HCT116 (cell line): Measurements from ENCODE around the gene TMEM143. TPM values are rescaled to one million over a fixed set of nuclear protein-coding genes. Genes with fewer than 3 reads are reported as not detected.
"Not testable (repeated sequence)": the region's sequence is repeated elsewhere in the genome, so short reads cannot be mapped to it uniquely, and the experiment has no call there.

Source experiments
- ATAC-seq: fragments of 200-7000 bp; cut with Tn5 transposase; 2 replicates; pipeline ENCODE4 v1.9.1; 2020; ENCODE audit warnings: mild to moderate bottlenecking, moderate library complexity
- BruUV-seq: library from RNA; stranded (reverse); fragments of 400-500 nt; replicated peaks from 2 replicates; lab custom pipeline; 2021; lab: Mats Ljungman, UMichigan
- CTCF ChIA-PET: fragments of 300-600 bp; sonication (Branson Sonifier 250); formaldehyde crosslinking; loops from one replicate; lab custom pipeline; 2021; ENCODE audit warnings: antibody characterized with exemption; lab: Charles Lee
- POLR2A ChIA-PET: fragments of 300-600, 350-600 bp; sonication (Branson Sonifier 250); formaldehyde crosslinking; loops from one replicate; lab custom pipeline; 2021; ENCODE audit warnings: antibody characterized with exemption; lab: Charles Lee
- RAD21 ChIA-PET, 2 experiments: fragments of 300-600 bp; sonication (Branson Sonifier 250); formaldehyde crosslinking; loops; one replicate each; lab custom pipeline; 2023; ENCODE audit warnings: low total read pairs in 2 of 2; ENCODE audit not compliant: uncharacterized antibody in 2 of 2, unreplicated experiment in 2 of 2, low non-redundant PET in 1 of 2; lab: Charles Lee
- DNase-seq: peaks from one replicate; pipeline ENCODE4 v3.0.0-alpha.2; 2010; ENCODE audit warnings: low read depth, low spot score
- H2AFZ ChIP-seq: fragments of 200-600 bp; shearing (Covaris generic), sonication (generic); 2 replicates; pipeline ENCODE4 v1.6.1; 2017; ENCODE audit warnings: low read depth, mixed run types, mixed read lengths, antibody characterized with exemption, low read length; ENCODE audit not compliant: poor library complexity, severe bottlenecking
- H3K27ac ChIP-seq: 2 replicates; pipeline ENCODE4 v1.5.1; 2012; ENCODE audit warnings: low read depth, low read length
- H3K27me3 ChIP-seq: fragments of 200-600 bp; sonication (generic); 2 replicates; pipeline ENCODE4 v1.6.1; 2016; ENCODE audit warnings: mixed run types, low read length, mixed read lengths; ENCODE audit not compliant: insufficient read depth
- H3K36me3 ChIP-seq, 2 experiments: fragments of 200-500 bp in 1 of 2; fragments of 200-600 bp in 1 of 2; sonication (Bioruptor generic) in 1 of 2; sonication (generic) in 1 of 2; 2 replicates each; pipeline versions ENCODE4 v1.5.1 to v1.6.1; 2014 to 2016; ENCODE audit warnings: low read length in 2 of 2, inconsistent platforms in 1 of 2, mixed read lengths in 1 of 2, mixed run types in 1 of 2; ENCODE audit not compliant: insufficient read depth in 2 of 2, control insufficient read depth in 1 of 2
- H3K4me1 ChIP-seq, 2 experiments: fragments of 200-600 bp in 1 of 2; sonication (generic) in 1 of 2; 2 replicates each; pipeline versions ENCODE4 v1.5.1 to v1.6.1; 2012 to 2017; ENCODE audit warnings: low read length in 2 of 2, inconsistent platforms in 1 of 2, mild to moderate bottlenecking in 1 of 2, mixed read lengths in 1 of 2, mixed run types in 1 of 2, moderate library complexity in 1 of 2; ENCODE audit not compliant: insufficient read depth in 2 of 2, control insufficient read depth in 1 of 2
- H3K4me2 ChIP-seq: fragments of 200-600 bp; sonication (generic); 2 replicates; pipeline ENCODE4 v1.6.1; 2017; ENCODE audit warnings: mixed run types, low read length, mixed read lengths
- H3K4me3 ChIP-seq, 2 experiments: fragments of 200-600 bp in 1 of 2; sonication (generic) in 1 of 2; replicated peaks in 1 of 2; 2 replicates each; pipeline ENCODE4 v1.5.1; 2011 to 2016; ENCODE audit warnings: low read length in 2 of 2, control low read depth in 1 of 2, low read depth in 1 of 2, mild to moderate bottlenecking in 1 of 2, mixed read lengths in 1 of 2, mixed run types in 1 of 2
- H3K79me2 ChIP-seq: fragments of 200-600 bp; sonication (generic); 2 replicates; pipeline ENCODE4 v1.6.1; 2017; ENCODE audit warnings: mild to moderate bottlenecking, mixed run types, low read length, moderate library complexity, mixed read lengths; ENCODE audit not compliant: insufficient read depth
- H3K9ac ChIP-seq: fragments of 200-600 bp; sonication (generic); 2 replicates; pipeline ENCODE4 v1.6.1; 2016; ENCODE audit warnings: low read length, mixed read lengths
- H3K9me2 ChIP-seq: fragments of 200-600 bp; sonication (generic), shearing (Covaris generic); 2 replicates; pipeline ENCODE4 v1.6.1; 2017; ENCODE audit warnings: mixed run types, mild to moderate bottlenecking, moderate library complexity; ENCODE audit not compliant: insufficient read depth
- H3K9me3 ChIP-seq, 2 experiments: fragments of 200-500 bp in 1 of 2; fragments of 200-600 bp in 1 of 2; sonication (Bioruptor generic) in 1 of 2; sonication (generic) in 1 of 2; 2 replicates each; pipeline ENCODE4 v1.6.1; 2014 to 2017; ENCODE audit warnings: low read length in 2 of 2, mixed read lengths in 2 of 2, inconsistent platforms in 1 of 2, low read depth in 1 of 2, mild to moderate bottlenecking in 1 of 2, mixed run types in 1 of 2, moderate library complexity in 1 of 2; ENCODE audit not compliant: control insufficient read depth in 1 of 2, insufficient read depth in 1 of 2
- H4K20me1 ChIP-seq: fragments of 200-600 bp; sonication (generic), shearing (Covaris generic); 2 replicates; pipeline ENCODE4 v1.6.1; 2017; ENCODE audit warnings: mixed run types, mild to moderate bottlenecking, moderate library complexity; ENCODE audit not compliant: insufficient read depth
- EGR1 ChIP-seq: IDR thresholded peaks from 2 replicates; pipeline ENCODE4 v1.6.1; 2012; ENCODE audit warnings: low read depth
- EZH2phosphoT487 ChIP-seq: fragments of 200-600 bp; IDR thresholded peaks from 2 replicates; pipeline ENCODE4 v1.6.1; 2018; ENCODE audit warnings: antibody characterized with exemption, borderline replicate concordance
- SP1 ChIP-seq: IDR thresholded peaks from 2 replicates; pipeline ENCODE4 v1.6.1; 2012; ENCODE audit warnings: low read depth
- intact Hi-C: fragments of 100-400 bp; cut with micrococcal nuclease; formaldehyde crosslinking; loops from 2 replicates; pipeline ENCODE4 v1.10.0; 2022
- total RNA-seq: library from RNA; stranded (reverse); gene quantifications from one replicate; pipeline ENCODE4 v1.2.1, GENCODE V29; 2021; ENCODE audit not compliant: unreplicated experiment

The TMEM143 gene
- total RNA-seq, 1 experiment from 2014 or later: 13.2 TPM

DNA sequence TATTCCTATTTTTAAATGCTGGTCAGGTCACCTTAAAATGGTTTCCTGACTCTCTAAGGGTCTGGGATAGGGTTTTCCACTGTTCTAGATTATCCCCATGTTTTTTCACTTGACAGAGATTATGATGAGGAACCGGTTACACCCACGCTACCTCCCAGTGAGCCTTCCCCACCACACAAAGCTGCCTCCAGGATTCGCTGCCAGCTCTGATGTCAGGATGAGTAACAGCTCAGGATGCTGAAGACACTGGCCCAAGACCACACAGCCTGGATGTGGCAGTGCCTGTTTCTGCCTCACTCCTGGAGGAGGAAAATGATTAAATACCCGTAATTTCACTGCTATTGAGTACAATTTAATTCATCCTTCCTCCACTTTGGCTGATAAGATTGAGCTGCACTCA is 70.9 kb downstream of the TMEM143 start:
- H3K4me2 ChIP-seq: peak overlapping the region; percentile 27
- no peak overlapping the region for H3K27ac ChIP-seq
- no peaks in the 10 kb centered on the region for H3K27me3 ChIP-seq
- H3K9me3 ChIP-seq: no peaks in the 10 kb centered on the region
- H3K9me2 ChIP-seq: no peaks in the 10 kb centered on the region
- POLR2A ChIA-PET: interaction anchor here (0.8 to 1.8 kb wide), 3 partner anchors 20 to 21 kb away, joined by 3 to 4 read pairs (median 4); no protein-coding TSS in a partner anchor
- TF ChIP-seq SP1 (no peak), EZH2phosphoT487 (no peak), EGR1 (peak; percentile 66)
- TF ChIP-seq, all 23 proteins: peak for 1
- H3K36me3 ChIP-seq: no peaks in the 10 kb centered on the region
- ChIA-PET RAD21 (no interaction called here), CTCF (interaction anchor here (0.7 to 1.5 kb wide), 4 partner anchors 17 to 26 kb away, joined by 3 to 6 read pairs (median 4); no protein-coding TSS in a partner anchor)
- BruUV-seq: no TSS peak
- H3K9ac ChIP-seq: no peak overlapping the region
- ATAC-seq: peak; percentile 53
- H2AFZ ChIP-seq: no peak overlapping the region
- no peaks in the 10 kb centered on the region for H4K20me1 ChIP-seq
- intact Hi-C loops: loop anchor here (1.0 kb wide), 1 partner anchor 21 kb away; no protein-coding TSS in a partner anchor
- H3K4me3 ChIP-seq: no peak overlapping the region
- no peaks in the 10 kb centered on the region for H3K79me2 ChIP-seq
- no peak for DNase-seq
- H3K4me1 ChIP-seq: peaks cover 2 to 39% of the 10 kb centered on the region in 2 experiments; a peak in 3 of 4 replicates

DNA sequence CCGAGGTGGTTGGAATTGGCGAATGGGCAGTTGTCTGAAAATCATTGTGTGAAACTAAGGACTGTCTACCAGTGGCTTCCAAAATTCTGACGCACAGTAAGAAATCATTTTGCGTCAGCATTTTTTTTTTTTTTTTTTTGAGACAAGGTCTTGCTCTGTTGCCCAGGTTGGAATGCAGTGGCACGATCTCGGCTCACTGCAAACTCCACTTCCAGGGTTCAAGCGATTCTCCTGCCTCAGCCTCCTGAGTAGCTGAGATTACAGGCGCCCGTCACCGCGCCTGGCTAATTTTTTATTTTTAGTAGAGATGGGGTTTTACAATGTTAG is 72.3 kb downstream of the TMEM143 start:
- CTCF ChIA-PET: interaction anchor here (1.0 to 3.6 kb wide), 5 partner anchors 19 to 36 kb away, joined by 3 to 16 read pairs (median 4); partner anchors contain the start of gene CARD8
- not testable (repeated sequence) for BruUV-seq

More for the DNA sequence above, 72.3 kb downstream of the TMEM143 start:
- not testable (repeated sequence) for H2AFZ ChIP-seq, H3K27ac ChIP-seq, H3K9me2 ChIP-seq, H3K9ac ChIP-seq, H3K9me3 ChIP-seq, ATAC-seq, H3K36me3 ChIP-seq, H3K27me3 ChIP-seq, H4K20me1 ChIP-seq, DNase-seq, H3K79me2 ChIP-seq
- ChIA-PET RAD21 (interaction anchor here (0.6 kb wide), 2 partner anchors 16 to 19 kb away, joined by 3 read pairs; no protein-coding TSS in a partner anchor), POLR2A (interaction anchor here (1.8 kb wide), 1 partner anchor 20 kb away, joined by 4 read pairs; no protein-coding TSS in a partner anchor)
- Histone ChIP-seq H3K4me1 (peaks cover 2 to 39% of the 10 kb centered on the region in 2 experiments; a peak in 3 of 4 replicates), H3K4me2 (peak overlapping the region; percentile 100), H3K4me3 (peak overlapping the region; percentile 50 to 70; a peak in 2 of 4 replicates)
- intact Hi-C loops: loop anchor here (1.0 kb wide), 1 partner anchor 24 kb away; no protein-coding TSS in a partner anchor
